ENCODE measurements around the gene RPTOR.

DNA sequence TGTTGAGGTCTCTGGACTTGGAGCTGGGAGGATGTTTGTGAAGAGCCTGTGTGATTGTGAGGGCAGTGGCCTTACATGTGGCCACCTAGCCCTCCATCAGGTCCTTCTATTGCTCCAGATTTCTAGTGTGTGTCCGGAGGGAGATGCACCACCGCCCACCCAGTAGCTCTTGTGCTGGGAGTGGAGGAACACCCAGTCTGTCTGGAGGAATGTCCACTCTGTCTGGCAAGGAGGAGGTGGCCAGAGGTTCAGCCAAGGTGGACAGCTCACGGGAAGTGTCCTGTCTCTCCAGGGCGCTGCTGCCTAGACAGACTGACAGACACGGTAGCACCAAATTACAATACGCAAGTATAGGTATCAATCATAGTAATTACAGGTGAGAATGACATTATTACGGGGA is 10.6 kb downstream of the RPTOR start:
- TF ChIP-seq CTCF (IDR thresholded peaks at IDR 0.05; ENCODE audit: poor library complexity, severe bottlenecking) = no peak
- no peak for TF ChIP-seq POLR2AphosphoS5 (IDR thresholded peaks at IDR 0.05)
- TF ChIP-seq RAD21 (conservative IDR thresholded peaks at IDR 0.05) = no peak
- TF ChIP-seq SMC3 (conservative IDR thresholded peaks at IDR 0.05; ENCODE audit: poor library complexity) = no peak
- no peak for TF ChIP-seq EP300 (conservative IDR thresholded peaks at IDR 0.05; ENCODE audit: poor library complexity, severe bottlenecking)
- no peak for TF ChIP-seq EZH2 (IDR thresholded peaks at IDR 0.05; ENCODE audit: borderline replicate concordance, insufficient read depth, low read length, poor library complexity, severe bottlenecking)
